Spinal cord (tissue), 10 donors: Measurements from ENCODE around the gene HK2. TPM values are rescaled to one million over a fixed set of nuclear protein-coding genes. Genes with fewer than 3 reads are reported as not detected.

ENCODE experiments used
- DNase-seq, 6 donors: peaks; one replicate each; pipeline versions ENCODE4 v3.0.0 to v3.0.0-alpha.2; 2013 to 2015; ENCODE audit warnings: low spot score in 6 of 6, low read depth in 4 of 6
- H3K27ac ChIP-seq: one replicate; pipeline ENCODE4 v1.5.1; 2013; ENCODE audit warnings: low read depth, low read length, control low read depth
- H3K27me3 ChIP-seq: one replicate; pipeline ENCODE4 v1.6.1; 2013; ENCODE audit warnings: low read length; ENCODE audit not compliant: control insufficient read depth, insufficient read depth
- H3K36me3 ChIP-seq: one replicate; pipeline ENCODE4 v1.6.1; 2013; ENCODE audit warnings: low read length; ENCODE audit not compliant: control insufficient read depth, insufficient read depth
- H3K4me1 ChIP-seq: one replicate; pipeline ENCODE4 v1.6.1; 2013; ENCODE audit warnings: low read length; ENCODE audit not compliant: control insufficient read depth, insufficient read depth
- H3K4me3 ChIP-seq: one replicate; pipeline ENCODE4 v1.5.1; 2013; ENCODE audit warnings: low read depth, low read length, control low read depth
- H3K9me3 ChIP-seq: one replicate; pipeline ENCODE4 v1.6.1; 2013; ENCODE audit warnings: low read length; ENCODE audit not compliant: control insufficient read depth, insufficient read depth
- WGBS: methylation state at CpG from one replicate; pipeline ENCODE4 v1.1.5; 2013; ENCODE audit warnings: missing lambda C conversion rate; ENCODE audit not compliant: insufficient coverage; 5-methylcytosine and 5-hydroxymethylcytosine counted together
- polyA plus RNA-seq, 2 donors: library from polyadenylated mRNA; unstranded; fragments of 120-200 nt; gene quantifications; one replicate each; pipeline ENCODE4 v1.2.1, GENCODE V29; 2013; ENCODE audit not compliant: insufficient read length in 2 of 2
- total RNA-seq, 2 donors: library from RNA; depleted of rRNA in 1 of 2; stranded (reverse); fragments of 120-200 nt in 1 of 2; fragments of >200 nt in 1 of 2; gene quantifications; one replicate each; pipeline versions ENCODE4 v1.2.3 to v1.2.4, GENCODE V29; 2013 to 2014
- donor health status: healthy.

HK2 gene
- total and polyA plus RNA-seq, 4 donors, result 7.8 to 10.8 (median 10.3) TPM

DNA sequence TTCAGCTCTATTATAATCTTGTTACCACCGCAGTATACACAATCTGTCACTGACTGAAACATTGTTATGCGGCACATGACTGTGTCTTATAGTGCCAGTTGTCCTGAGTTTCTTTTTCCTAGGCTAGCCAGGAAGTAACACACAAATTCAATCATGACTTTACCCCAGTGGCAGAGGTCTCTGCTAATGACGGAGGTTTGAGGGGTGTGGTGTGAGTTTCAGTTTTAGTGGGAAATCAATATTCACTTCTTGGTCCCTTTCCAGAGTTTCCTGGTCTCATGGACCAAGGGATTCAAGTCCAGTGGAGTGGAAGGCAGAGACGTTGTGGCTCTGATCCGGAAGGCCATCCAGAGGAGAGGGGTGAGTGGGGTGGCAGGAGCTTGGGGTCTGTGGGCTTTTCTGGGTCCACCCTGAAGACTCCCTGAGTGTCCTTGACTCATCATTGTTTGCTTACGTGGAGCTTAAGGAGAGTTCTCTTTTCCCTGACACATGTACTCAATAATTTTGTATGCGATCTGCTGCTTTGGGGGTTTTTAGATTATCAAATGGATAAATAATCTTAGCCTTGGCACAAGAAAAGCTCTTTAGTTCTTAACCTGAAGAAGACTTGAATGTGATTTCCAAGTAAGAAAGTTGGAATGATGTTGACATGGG lies 39.2 kb downstream of the HK2 start:
- peaks cover 16% of the 10 kb centered on the region for H3K36me3 ChIP-seq
- no peaks in the 10 kb centered on the region for H3K9me3 ChIP-seq
- no peaks in the 10 kb centered on the region for H3K27me3 ChIP-seq
- H3K4me1 ChIP-seq, result peaks cover 8% of the 10 kb centered on the region
- 86% methylated on average over 3 of the region's 7 CpGs for WGBS
- no peak overlapping the region for H3K4me3 ChIP-seq
- no peak for DNase-seq
- H3K27ac ChIP-seq, result no peak overlapping the region

- H3K27ac ChIP-seq, result no peak overlapping the region
- no peaks in the 10 kb centered on the region for H3K27me3 ChIP-seq
- peaks cover 8% of the 10 kb centered on the region for H3K4me1 ChIP-seq
- no peak for DNase-seq
- H3K36me3 ChIP-seq, result peaks cover 22% of the 10 kb centered on the region
- H3K4me3 ChIP-seq, result no peak overlapping the region
- H3K9me3 ChIP-seq, result no peaks in the 10 kb centered on the region
- WGBS, result 94% methylated on average over 25 of the region's 26 CpGs
Observed at GRCh38 chr2:74873678-74874640, 40.0 kb downstream of the HK2 start.

DNA sequence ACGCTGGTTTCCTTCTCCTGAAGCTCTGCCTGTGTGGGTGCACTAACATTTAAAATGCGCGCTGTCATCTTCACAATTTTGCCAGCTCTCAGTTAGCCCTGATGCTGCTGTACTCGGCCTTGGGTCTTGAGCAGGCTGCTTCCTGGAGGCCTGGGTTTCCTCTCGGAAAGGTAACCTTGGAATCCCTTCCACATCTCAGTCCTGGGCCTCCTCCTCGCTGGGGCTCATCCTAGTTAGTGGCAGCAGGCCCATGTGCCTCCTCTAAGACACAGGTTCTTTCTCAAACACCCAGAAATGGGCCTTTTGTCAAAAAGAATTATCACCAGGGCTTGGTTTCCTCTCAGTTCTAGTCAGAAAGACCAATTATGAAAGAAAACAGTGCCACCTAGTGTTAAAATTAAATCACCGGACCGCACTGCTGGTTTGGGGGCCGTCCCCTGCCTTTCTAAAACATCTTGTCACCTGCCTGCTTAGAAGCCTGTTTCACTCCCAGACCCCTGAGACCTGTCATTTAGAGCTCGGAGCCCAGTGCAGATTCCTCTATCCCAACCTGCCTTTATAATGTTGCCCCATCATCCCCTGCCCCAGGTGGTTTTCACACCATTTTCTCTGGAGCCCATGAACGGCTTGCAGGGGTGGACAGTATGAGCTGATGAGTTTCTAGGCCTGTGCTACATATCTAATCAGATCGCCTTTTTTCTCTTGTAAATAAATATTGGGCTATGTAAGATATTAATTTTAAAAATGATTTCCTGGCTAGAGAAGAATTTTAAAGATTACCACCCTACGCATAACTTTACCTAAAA lies 42.4 kb downstream of the HK2 start:
- DNase-seq, result peak; percentile 41 to 92 (median 62)
- Histone ChIP-seq H3K4me1 (peaks cover 8% of the 10 kb centered on the region), H3K36me3 (peaks cover 31% of the 10 kb centered on the region), H3K27me3 (no peaks in the 10 kb centered on the region), H3K4me3 (no peak overlapping the region), H3K9me3 (no peaks in the 10 kb centered on the region), H3K27ac (no peak overlapping the region)
- WGBS, result 55% methylated on average over 11 of the region's 13 CpGs

- Histone ChIP-seq H3K9me3 (no peaks in the 10 kb centered on the region), H3K27me3 (no peaks in the 10 kb centered on the region), H3K4me1 (peaks cover 8% of the 10 kb centered on the region), H3K36me3 (peaks cover 37% of the 10 kb centered on the region), H3K27ac (no peak overlapping the region), H3K4me3 (no peak overlapping the region)
- DNase-seq, result no peak
- WGBS, result 90% methylated on average over 5 of the region's 6 CpGs
Observed at GRCh38 chr2:74877376-74877775, 43.4 kb downstream of the HK2 start.

DNA sequence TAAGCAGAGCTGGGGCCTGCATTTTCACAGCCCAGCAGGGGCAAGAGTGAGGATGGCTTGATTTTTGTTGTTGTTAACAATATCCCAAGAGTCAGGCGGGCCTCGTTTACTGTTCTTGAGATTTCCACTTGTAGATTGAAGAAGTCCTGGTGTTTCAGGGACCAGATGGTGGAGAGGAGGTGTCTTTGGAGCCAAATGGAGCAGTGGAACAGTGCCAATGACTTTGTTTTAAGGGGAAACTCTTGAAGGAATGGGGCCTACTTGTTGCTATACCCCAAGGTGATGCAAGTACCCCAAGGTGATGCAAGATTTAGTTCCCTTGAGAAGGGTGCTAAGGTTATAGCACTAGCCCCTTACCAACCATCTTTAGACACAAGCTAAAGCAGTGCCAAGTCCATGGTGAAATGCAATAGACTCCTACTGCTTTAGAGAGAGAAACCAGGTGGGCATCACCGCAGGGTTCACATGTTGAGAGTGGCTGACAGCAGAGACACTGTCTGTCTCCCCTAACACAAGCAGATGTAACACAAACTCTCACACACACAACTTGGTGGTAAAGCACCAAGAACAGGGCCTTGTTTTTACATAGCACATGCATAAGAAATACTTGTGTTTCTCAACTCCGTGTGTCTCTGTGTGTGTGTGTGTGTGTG lies 44.0 kb downstream of the HK2 start:
- no peak for DNase-seq
- H3K27me3 ChIP-seq, result no peaks in the 10 kb centered on the region
- no peak overlapping the region for H3K4me3 ChIP-seq
- peaks cover 37% of the 10 kb centered on the region for H3K36me3 ChIP-seq
- peaks cover 8% of the 10 kb centered on the region for H3K4me1 ChIP-seq
- WGBS, result 97% methylated on average over 3 of the region's 4 CpGs
- H3K9me3 ChIP-seq, result no peaks in the 10 kb centered on the region
- H3K27ac ChIP-seq, result no peak overlapping the region

DNA sequence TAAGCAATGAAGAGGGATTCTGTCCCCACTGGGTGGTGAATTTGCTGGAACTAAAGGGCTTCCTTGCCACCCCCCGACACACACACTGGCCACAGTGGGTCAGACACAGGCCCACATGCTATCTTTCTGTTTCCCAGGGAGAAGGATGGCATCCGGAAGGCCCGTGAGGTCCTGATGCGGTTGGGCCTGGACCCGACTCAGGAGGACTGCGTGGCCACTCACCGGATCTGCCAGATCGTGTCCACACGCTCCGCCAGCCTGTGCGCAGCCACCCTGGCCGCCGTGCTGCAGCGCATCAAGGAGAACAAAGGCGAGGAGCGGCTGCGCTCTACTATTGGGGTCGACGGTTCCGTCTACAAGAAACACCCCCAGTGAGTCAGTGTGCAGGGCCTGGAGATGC lies 44.6 kb downstream of the HK2 start:
- Histone ChIP-seq H3K4me3 (no peak overlapping the region), H3K27me3 (no peaks in the 10 kb centered on the region), H3K27ac (no peak overlapping the region), H3K9me3 (no peaks in the 10 kb centered on the region), H3K4me1 (peaks cover 8% of the 10 kb centered on the region), H3K36me3 (peaks cover 35% of the 10 kb centered on the region)
- WGBS, result 97% methylated on average over 20 of the region's 20 CpGs
- DNase-seq, result no peak

DNA sequence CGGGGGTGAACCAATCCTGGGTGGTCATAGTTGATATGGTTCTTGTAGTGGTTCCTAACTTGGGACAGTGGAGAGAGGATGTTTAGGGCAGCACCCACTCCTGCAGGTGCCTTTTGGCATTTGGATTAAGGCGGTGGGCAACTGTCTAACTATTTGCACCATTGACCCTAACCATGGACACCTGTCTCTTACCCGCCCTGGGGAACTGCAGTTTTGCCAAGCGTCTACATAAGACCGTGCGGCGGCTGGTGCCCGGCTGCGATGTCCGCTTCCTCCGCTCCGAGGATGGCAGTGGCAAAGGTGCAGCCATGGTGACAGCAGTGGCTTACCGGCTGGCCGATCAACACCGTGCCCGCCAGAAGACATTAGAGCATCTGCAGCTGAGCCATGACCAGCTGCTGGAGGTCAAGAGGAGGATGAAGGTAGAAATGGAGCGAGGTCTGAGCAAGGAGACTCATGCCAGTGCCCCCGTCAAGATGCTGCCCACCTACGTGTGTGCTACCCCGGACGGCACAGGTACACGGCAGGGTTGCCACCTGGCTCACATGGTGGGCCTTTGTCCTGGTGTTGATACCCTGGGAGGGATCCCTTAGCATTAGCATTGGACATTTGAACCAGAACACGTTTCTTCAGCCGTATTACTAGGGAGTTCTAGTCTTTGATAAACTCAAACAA lies 46.3 kb downstream of the HK2 start:
- 97% methylated on average over 22 of the region's 24 CpGs for WGBS
- Histone ChIP-seq H3K27ac (no peak overlapping the region), H3K27me3 (no peaks in the 10 kb centered on the region), H3K4me1 (peaks cover 4% of the 10 kb centered on the region), H3K4me3 (no peak overlapping the region), H3K36me3 (peaks cover 27% of the 10 kb centered on the region), H3K9me3 (no peaks in the 10 kb centered on the region)
- no peak for DNase-seq

- no peaks in the 10 kb centered on the region for H3K9me3 ChIP-seq
- WGBS, result 85% methylated on average over 4 of the region's 5 CpGs
- H3K27ac ChIP-seq, result no peak overlapping the region
- H3K36me3 ChIP-seq, result peaks cover 31% of the 10 kb centered on the region
- H3K4me1 ChIP-seq, result peaks cover under 1% of the 10 kb centered on the region
- no peaks in the 10 kb centered on the region for H3K27me3 ChIP-seq
- no peak for DNase-seq
- no peak overlapping the region for H3K4me3 ChIP-seq
Observed at GRCh38 chr2:74881176-74881575, 47.2 kb downstream of the HK2 start.
